K562 (cell line): ENCODE data around the gene HEXIM1. TPM values are rescaled to one million over a fixed set of nuclear protein-coding genes. Genes with fewer than 3 reads are reported as not detected.

ENCODE experiments used
- ATAC-seq: fragments of 200-7000 bp; cut with Tn5 transposase; 3 replicates; pipeline ENCODE4 v1.9.1; 2020; ENCODE audit warnings: moderate library complexity
- BruUV-seq: library from RNA; stranded (reverse); fragments of 400-500 nt; replicated peaks from 2 replicates; lab custom pipeline; 2021; lab: Mats Ljungman, UMichigan
- CTCF ChIA-PET: fragments of 300-600 bp; formaldehyde crosslinking; extraction: SDS; loops from one replicate; lab custom pipeline; 2021; ENCODE audit warnings: low intra/inter-chr PET ratio; lab: Yijun Ruan, JAX
- POLR2A ChIA-PET: fragments of 300-600, 350-650 bp; sonication (Branson Sonifier 250); formaldehyde crosslinking; extraction: SDS; loops from one replicate; lab custom pipeline; 2021; ENCODE audit warnings: antibody characterized with exemption, inconsistent platforms; lab: Yijun Ruan, JAX
- DNase-seq, 4 experiments: peaks; one replicate each; pipeline versions ENCODE4 v3.0.0 to v3.0.0-alpha.2; 2011 to 2018; ENCODE audit warnings: low spot score in 3 of 4, mixed read lengths in 3 of 4; ENCODE audit errors: extremely low read depth in 1 of 4
- FAIRE-seq: peaks from 2 replicates; lab custom pipeline; 2011; peaks lifted over from hg19 to GRCh38; lab: Jason Lieb, UNC
- H2AFZ ChIP-seq: 2 replicates; pipeline ENCODE4 v1.6.0; 2011; ENCODE audit warnings: low read depth, low read length, control low read depth, inconsistent platforms
- H3K27ac ChIP-seq: fragments of 200-600 bp; 3 replicates; pipeline ENCODE4 v1.8.0; 2011; ENCODE audit warnings: low read depth, mild to moderate bottlenecking, control low read depth, inconsistent platforms, low read length, moderate library complexity, mixed read lengths; ENCODE audit errors: extremely low read depth
- H3K27me3 ChIP-seq, 2 experiments: fragments of 300-600 bp in 1 of 2; 2 replicates in 1 of 2; 3 replicates in 1 of 2; pipeline versions ENCODE4 v1.6.0 to v1.8.0; 2011; ENCODE audit warnings: inconsistent platforms in 2 of 2, low read length in 2 of 2, mild to moderate bottlenecking in 1 of 2, mixed read lengths in 1 of 2, moderate library complexity in 1 of 2; ENCODE audit not compliant: control insufficient read depth in 2 of 2, insufficient read depth in 2 of 2
- H3K36me3 ChIP-seq: fragments of 300-600 bp; 3 replicates; pipeline ENCODE4 v1.8.0; 2011; ENCODE audit warnings: mild to moderate bottlenecking, low read length, inconsistent platforms; ENCODE audit not compliant: control insufficient read depth, insufficient read depth
- H3K4me1 ChIP-seq, 2 experiments: fragments of 200-600 bp in 1 of 2; replicated peaks in 1 of 2; 2 replicates in 1 of 2; 3 replicates in 1 of 2; pipeline versions ENCODE4 v1.5.1 to v1.8.0; 2011; ENCODE audit warnings: inconsistent platforms in 2 of 2, low read length in 2 of 2, mild to moderate bottlenecking in 1 of 2, mixed read lengths in 1 of 2, moderate library complexity in 1 of 2; ENCODE audit not compliant: control insufficient read depth in 2 of 2, insufficient read depth in 2 of 2
- H3K4me2 ChIP-seq: 2 replicates; pipeline ENCODE4 v1.6.1; 2011; ENCODE audit warnings: low read length, control low read depth, inconsistent platforms, mixed read lengths; ENCODE audit not compliant: insufficient read depth
- H3K4me3 ChIP-seq: fragments of 200-600 bp; sonication (generic), shearing (Covaris generic); 2 replicates; pipeline ENCODE4 v1.5.1; 2016; ENCODE audit warnings: control low read depth, inconsistent platforms
- H3K79me2 ChIP-seq: fragments of 200-600 bp; 3 replicates; pipeline ENCODE4 v1.8.0; 2011; ENCODE audit warnings: low read length, inconsistent platforms; ENCODE audit not compliant: control insufficient read depth, insufficient read depth
- H3K9ac ChIP-seq, 2 experiments: 2 replicates each; pipeline versions ENCODE4 v1.6.0 to v1.6.1; 2011; ENCODE audit warnings: low read depth in 2 of 2, low read length in 2 of 2, control low read depth in 1 of 2, inconsistent platforms in 1 of 2, mild to moderate bottlenecking in 1 of 2, mixed read lengths in 1 of 2; ENCODE audit not compliant: insufficient read depth in 1 of 2
- H3K9me1 ChIP-seq: one replicate; pipeline ENCODE4 v1.6.0; 2011; ENCODE audit warnings: inconsistent platforms, mild to moderate bottlenecking, low read length, moderate library complexity; ENCODE audit not compliant: control insufficient read depth, insufficient read depth
- H3K9me3 ChIP-seq: replicated peaks from 2 replicates; pipeline ENCODE4 v1.5.1; 2011; ENCODE audit warnings: low read depth, low read length, inconsistent platforms; ENCODE audit not compliant: control insufficient read depth, insufficient read depth
- H4K20me1 ChIP-seq: replicated peaks from 2 replicates; pipeline ENCODE4 v1.6.1; 2011; ENCODE audit warnings: low read length, inconsistent platforms, mixed read lengths; ENCODE audit not compliant: control insufficient read depth, insufficient read depth
- CC2D1A ChIP-seq: fragments of 450-650 bp; IDR thresholded peaks from 2 replicates; pipeline ENCODE4 v1.6.1; 2017; ENCODE audit warnings: mild to moderate bottlenecking
- ETV5 ChIP-seq: sonication (generic); formaldehyde crosslinking; IDR thresholded peaks from 2 replicates; pipeline ENCODE4 v1.4.0; 2020; ENCODE audit warnings: low read depth, mild to moderate bottlenecking, missing genetic modification reagents
- PCBP1 ChIP-seq: fragments of 200-400 bp; formaldehyde crosslinking; IDR thresholded peaks from 2 replicates; pipeline ENCODE4 v1.6.1; 2018; ENCODE audit warnings: mild to moderate bottlenecking, low read depth, low read length; ENCODE audit not compliant: poor library complexity, severe bottlenecking
- TBP ChIP-seq: optimal IDR thresholded peaks from 2 replicates; pipeline ENCODE3; 2011; ENCODE audit warnings: low read depth, low read length, improper control_type of control experiment
- ZC3H4 ChIP-seq: sonication (generic); formaldehyde crosslinking; IDR thresholded peaks from 2 replicates; pipeline ENCODE4 v1.9.0; 2021; ENCODE audit warnings: missing genetic modification reagents, borderline replicate concordance
- WGBS: fragments of 100-300 bp; shearing (Covaris generic); methylation state at CpG from one replicate; pipeline ENCODE4 v1.1.6; 2016; ENCODE audit warnings: low coverage, mixed read lengths; ENCODE audit not compliant: insufficient coverage; ENCODE audit errors: missing lambda C conversion rate; 5-methylcytosine and 5-hydroxymethylcytosine counted together
- in situ Hi-C: fragments of 300-500 bp; cut with MboI; formaldehyde crosslinking; loops from 4 replicates; pipeline ENCODE4 v1.15.0; 2018; ENCODE audit warnings: inconsistent platforms, mixed read lengths
- intact Hi-C: fragments of 100-400 bp; cut with micrococcal nuclease; formaldehyde crosslinking; loops from 2 replicates; pipeline ENCODE4 v1.14.2; 2022
- polyA plus RNA-seq, 8 experiments: library from polyadenylated mRNA; depleted of rRNA in 4 of 8; stranded (reverse) in 5 of 8; unstranded in 3 of 8; fragments of >200 nt; fragmentation: Nextera tagmentation in 2 of 8; fragmentation: Illumina TruSeq in 1 of 8; extraction: Ambion mirVana in 2 of 8; extraction: Trizol in 1 of 8; gene quantifications; 2 replicates each; pipeline versions ENCODE4 v1.2.1 to v1.2.3, GENCODE V29; 2011 to 2014; ENCODE audit warnings: inconsistent platforms in 1 of 8, missing spikeins in 1 of 8
- total RNA-seq, 7 experiments: library from RNA; depleted of rRNA in 6 of 7; stranded (reverse); fragments of >200 nt in 6 of 7; fragmentation: Illumina TruSeq in 2 of 7; extraction: Trizol in 2 of 7; gene quantifications; 2 replicates each; pipeline versions ENCODE4 v1.2.1 to v1.2.3, GENCODE V29; 2011 to 2021; ENCODE audit warnings: low replicate concordance in 1 of 7
- TF ChIP-seq, protein P1 (sequence below): fragments of 200-600 bp; sonication (generic); IDR thresholded peaks from one replicate; pipeline ENCODE4 v1.6.1; 2012; ENCODE audit warnings: mild to moderate bottlenecking, low read depth, low read length, inconsistent platforms
- TF ChIP-seq, protein P2 (sequence below): fragments of 250-450 bp; sonication (Bioruptor Pico); IDR thresholded peaks from 2 replicates; pipeline ENCODE4 v1.8.0; 2021; ENCODE audit warnings: borderline replicate concordance, mild to moderate bottlenecking, moderate library complexity; ENCODE audit not compliant: poor library complexity, severe bottlenecking

HEXIM1 gene
- total and polyA plus RNA-seq, 9 of the 15 experiments (the other 6 are each of a cell fraction or from before 2014, with no cell fraction given): 1.4 to 28.3 (median 9.1) TPM

DNA sequence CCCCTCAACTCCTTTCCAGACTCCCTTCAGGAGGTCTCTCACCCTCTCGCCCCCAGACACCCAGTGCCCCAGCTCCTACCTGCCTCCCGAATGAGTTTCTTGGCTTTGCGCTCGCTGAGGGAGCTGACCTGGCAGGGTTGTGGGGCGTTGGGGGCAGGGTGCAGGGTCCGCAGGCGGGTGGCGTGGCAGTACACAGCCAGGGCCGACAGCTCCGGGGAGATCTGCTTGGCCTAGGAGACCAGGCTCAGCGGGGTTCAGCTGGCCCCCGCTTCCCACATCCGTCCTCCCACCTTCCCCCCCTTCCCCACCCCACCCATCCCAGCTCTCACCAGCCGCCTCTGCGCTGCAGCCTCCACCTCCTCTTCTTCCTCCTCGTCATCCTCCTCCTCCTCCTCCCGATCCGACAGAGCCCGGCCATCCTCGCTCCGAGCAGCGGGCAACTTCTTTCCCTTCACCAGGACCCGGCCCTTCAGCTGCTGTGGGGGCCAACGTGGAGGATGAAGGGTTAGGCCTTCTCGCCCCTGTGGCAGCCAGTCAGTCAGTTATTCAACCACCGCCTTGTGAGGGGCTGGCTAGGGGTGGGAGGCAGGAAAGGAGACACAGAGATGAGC is 33.2 kb upstream of the HEXIM1 start:
- Histone ChIP-seq H3K9me3 (no peaks in the 10 kb centered on the region), H3K79me2 (no peaks in the 10 kb centered on the region), H2AFZ (no peak overlapping the region), H3K27ac (no peak overlapping the region), H4K20me1 (no peaks in the 10 kb centered on the region), H3K4me3 (no peak overlapping the region), H3K9me1 (no peaks in the 10 kb centered on the region), H3K9ac (0 out of 4 replicates have a peak overlapping the region, but pooled peaks of 1 of the 2 experiments have one; percentile 21), H3K4me1 (peaks cover 0 to 32% of the 10 kb centered on the region in 2 experiments; a peak in 3 of 5 replicates), H3K36me3 (no peaks in the 10 kb centered on the region), H3K27me3 (no peaks in the 10 kb centered on the region), H3K4me2 (no peak overlapping the region)
- TF ChIP-seq PCBP1: peak; percentile 54
- no peak for TF ChIP-seq TBP
- TF ChIP-seq, protein P1, sequence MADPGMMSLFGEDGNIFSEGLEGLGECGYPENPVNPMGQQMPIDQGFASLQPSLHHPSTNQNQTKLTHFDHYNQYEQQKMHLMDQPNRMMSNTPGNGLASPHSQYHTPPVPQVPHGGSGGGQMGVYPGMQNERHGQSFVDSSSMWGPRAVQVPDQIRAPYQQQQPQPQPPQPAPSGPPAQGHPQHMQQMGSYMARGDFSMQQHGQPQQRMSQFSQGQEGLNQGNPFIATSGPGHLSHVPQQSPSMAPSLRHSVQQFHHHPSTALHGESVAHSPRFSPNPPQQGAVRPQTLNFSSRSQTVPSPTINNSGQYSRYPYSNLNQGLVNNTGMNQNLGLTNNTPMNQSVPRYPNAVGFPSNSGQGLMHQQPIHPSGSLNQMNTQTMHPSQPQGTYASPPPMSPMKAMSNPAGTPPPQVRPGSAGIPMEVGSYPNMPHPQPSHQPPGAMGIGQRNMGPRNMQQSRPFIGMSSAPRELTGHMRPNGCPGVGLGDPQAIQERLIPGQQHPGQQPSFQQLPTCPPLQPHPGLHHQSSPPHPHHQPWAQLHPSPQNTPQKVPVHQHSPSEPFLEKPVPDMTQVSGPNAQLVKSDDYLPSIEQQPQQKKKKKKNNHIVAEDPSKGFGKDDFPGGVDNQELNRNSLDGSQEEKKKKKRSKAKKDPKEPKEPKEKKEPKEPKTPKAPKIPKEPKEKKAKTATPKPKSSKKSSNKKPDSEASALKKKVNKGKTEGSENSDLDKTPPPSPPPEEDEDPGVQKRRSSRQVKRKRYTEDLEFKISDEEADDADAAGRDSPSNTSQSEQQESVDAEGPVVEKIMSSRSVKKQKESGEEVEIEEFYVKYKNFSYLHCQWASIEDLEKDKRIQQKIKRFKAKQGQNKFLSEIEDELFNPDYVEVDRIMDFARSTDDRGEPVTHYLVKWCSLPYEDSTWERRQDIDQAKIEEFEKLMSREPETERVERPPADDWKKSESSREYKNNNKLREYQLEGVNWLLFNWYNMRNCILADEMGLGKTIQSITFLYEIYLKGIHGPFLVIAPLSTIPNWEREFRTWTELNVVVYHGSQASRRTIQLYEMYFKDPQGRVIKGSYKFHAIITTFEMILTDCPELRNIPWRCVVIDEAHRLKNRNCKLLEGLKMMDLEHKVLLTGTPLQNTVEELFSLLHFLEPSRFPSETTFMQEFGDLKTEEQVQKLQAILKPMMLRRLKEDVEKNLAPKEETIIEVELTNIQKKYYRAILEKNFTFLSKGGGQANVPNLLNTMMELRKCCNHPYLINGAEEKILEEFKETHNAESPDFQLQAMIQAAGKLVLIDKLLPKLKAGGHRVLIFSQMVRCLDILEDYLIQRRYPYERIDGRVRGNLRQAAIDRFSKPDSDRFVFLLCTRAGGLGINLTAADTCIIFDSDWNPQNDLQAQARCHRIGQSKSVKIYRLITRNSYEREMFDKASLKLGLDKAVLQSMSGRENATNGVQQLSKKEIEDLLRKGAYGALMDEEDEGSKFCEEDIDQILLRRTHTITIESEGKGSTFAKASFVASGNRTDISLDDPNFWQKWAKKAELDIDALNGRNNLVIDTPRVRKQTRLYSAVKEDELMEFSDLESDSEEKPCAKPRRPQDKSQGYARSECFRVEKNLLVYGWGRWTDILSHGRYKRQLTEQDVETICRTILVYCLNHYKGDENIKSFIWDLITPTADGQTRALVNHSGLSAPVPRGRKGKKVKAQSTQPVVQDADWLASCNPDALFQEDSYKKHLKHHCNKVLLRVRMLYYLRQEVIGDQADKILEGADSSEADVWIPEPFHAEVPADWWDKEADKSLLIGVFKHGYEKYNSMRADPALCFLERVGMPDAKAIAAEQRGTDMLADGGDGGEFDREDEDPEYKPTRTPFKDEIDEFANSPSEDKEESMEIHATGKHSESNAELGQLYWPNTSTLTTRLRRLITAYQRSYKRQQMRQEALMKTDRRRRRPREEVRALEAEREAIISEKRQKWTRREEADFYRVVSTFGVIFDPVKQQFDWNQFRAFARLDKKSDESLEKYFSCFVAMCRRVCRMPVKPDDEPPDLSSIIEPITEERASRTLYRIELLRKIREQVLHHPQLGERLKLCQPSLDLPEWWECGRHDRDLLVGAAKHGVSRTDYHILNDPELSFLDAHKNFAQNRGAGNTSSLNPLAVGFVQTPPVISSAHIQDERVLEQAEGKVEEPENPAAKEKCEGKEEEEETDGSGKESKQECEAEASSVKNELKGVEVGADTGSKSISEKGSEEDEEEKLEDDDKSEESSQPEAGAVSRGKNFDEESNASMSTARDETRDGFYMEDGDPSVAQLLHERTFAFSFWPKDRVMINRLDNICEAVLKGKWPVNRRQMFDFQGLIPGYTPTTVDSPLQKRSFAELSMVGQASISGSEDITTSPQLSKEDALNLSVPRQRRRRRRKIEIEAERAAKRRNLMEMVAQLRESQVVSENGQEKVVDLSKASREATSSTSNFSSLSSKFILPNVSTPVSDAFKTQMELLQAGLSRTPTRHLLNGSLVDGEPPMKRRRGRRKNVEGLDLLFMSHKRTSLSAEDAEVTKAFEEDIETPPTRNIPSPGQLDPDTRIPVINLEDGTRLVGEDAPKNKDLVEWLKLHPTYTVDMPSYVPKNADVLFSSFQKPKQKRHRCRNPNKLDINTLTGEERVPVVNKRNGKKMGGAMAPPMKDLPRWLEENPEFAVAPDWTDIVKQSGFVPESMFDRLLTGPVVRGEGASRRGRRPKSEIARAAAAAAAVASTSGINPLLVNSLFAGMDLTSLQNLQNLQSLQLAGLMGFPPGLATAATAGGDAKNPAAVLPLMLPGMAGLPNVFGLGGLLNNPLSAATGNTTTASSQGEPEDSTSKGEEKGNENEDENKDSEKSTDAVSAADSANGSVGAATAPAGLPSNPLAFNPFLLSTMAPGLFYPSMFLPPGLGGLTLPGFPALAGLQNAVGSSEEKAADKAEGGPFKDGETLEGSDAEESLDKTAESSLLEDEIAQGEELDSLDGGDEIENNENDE: no peak
- no peak for TF ChIP-seq ETV5 (CRISPR knock-in tag)
- no peak for TF ChIP-seq CC2D1A
- TF ChIP-seq, protein P2, sequence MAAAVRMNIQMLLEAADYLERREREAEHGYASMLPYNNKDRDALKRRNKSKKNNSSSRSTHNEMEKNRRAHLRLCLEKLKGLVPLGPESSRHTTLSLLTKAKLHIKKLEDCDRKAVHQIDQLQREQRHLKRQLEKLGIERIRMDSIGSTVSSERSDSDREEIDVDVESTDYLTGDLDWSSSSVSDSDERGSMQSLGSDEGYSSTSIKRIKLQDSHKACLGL (CRISPR knock-in tag): no peak
- TF ChIP-seq ZC3H4 (CRISPR knock-in tag): no peak
- DNase-seq (no peak), FAIRE-seq (no peak), ATAC-seq (no peak)
- in situ Hi-C loops: no loop called here
- ChIA-PET CTCF (no interaction called here), POLR2A (interaction anchor here (0.7 to 2.3 kb wide), 8 partner anchors 8 to 54 kb away, joined by 3 to 11 read pairs (median 4); partner anchors contain the start of genes HEXIM1 and NMT1)
- WGBS: 72% methylated on average over 10 of the region's 26 CpGs
- intact Hi-C loops: no loop called here
- no TSS peak for BruUV-seq
